HG03457 (cell line): Measurements from ENCODE around the gene TCF3.

Experiments
- ATAC-seq: cut with Tn5 transposase; IDR thresholded peaks from one replicate; pipeline ENCODE4 v1.9.1; 2021; ENCODE audit warnings: moderate number of reproducible peaks; ENCODE audit not compliant: unreplicated experiment

Gene TCF3

GRCh38 chr19:1590641-1591397, 61.6 kb downstream of the TCF3 start:
- ATAC-seq = no peak

GRCh38 chr19:1587872-1588271, 64.5 kb downstream of the TCF3 start:
- no peak for ATAC-seq

- no peak for ATAC-seq
Measured at GRCh38 chr19:1585243-1585580, 67.2 kb downstream of the TCF3 start.

- no peak for ATAC-seq
Measured at GRCh38 chr19:1584500-1585242, 67.7 kb downstream of the TCF3 start.

GRCh38 chr19:1582201-1582600, 70.2 kb downstream of the TCF3 start:
- no peak for ATAC-seq

- no peak for ATAC-seq
Measured at GRCh38 chr19:1580957-1581356, 71.5 kb downstream of the TCF3 start.

GRCh38 chr19:1580382-1580781, 72.0 kb downstream of the TCF3 start:
- ATAC-seq = no peak

- ATAC-seq = no peak
Measured at GRCh38 chr19:1579222-1579621, 73.2 kb downstream of the TCF3 start.

- ATAC-seq = no peak
Measured at GRCh38 chr19:1577929-1578618, 74.3 kb downstream of the TCF3 start.

- no peak for ATAC-seq
Measured at GRCh38 chr19:1577090-1577928, 75.1 kb downstream of the TCF3 start.

- ATAC-seq = no peak
Measured at GRCh38 chr19:1576242-1577089, 75.9 kb downstream of the TCF3 start.

- ATAC-seq = no peak
Measured at GRCh38 chr19:1575323-1576241, 76.8 kb downstream of the TCF3 start.

- ATAC-seq = no peak
Measured at GRCh38 chr19:1574354-1575136, 77.9 kb downstream of the TCF3 start.

- ATAC-seq = no peak
Measured at GRCh38 chr19:1572795-1573194, 79.6 kb downstream of the TCF3 start.

GRCh38 chr19:1571358-1571757, 81.1 kb downstream of the TCF3 start:
- no peak for ATAC-seq

- ATAC-seq = no peak
Measured at GRCh38 chr19:1570836-1571235, 81.6 kb downstream of the TCF3 start.

GRCh38 chr19:1569997-1570396, 82.4 kb downstream of the TCF3 start:
- ATAC-seq = no peak

- no peak for ATAC-seq
Measured at GRCh38 chr19:1568320-1569019, 83.9 kb downstream of the TCF3 start, which contains the start of gene MEX3D. MEX3D (minus strand) TSS chr19:1568325; CDS start chr19:1568058, 267 bp downstream.
